ENCODE measurements around the gene EGR4.

DNA sequence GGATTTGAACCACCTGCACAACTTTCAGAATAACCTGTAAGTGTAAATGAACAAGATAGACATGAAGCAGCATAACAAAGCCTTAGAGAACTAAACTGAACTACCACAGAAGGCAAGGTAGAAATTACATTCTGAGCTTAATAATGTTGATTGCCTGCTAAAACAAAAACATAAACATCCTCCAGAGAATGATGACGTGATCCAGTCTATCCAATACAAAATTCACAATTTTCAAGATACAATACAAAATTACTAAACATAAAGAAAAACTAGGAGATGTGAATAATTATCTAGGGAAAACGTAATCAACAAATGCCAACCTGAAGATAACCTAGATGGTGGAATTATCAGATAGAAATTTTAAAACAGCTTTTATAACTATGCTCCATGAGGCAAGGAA is 40.7 kb upstream of the EGR4 start:
- TF ChIP-seq, protein P1, sequence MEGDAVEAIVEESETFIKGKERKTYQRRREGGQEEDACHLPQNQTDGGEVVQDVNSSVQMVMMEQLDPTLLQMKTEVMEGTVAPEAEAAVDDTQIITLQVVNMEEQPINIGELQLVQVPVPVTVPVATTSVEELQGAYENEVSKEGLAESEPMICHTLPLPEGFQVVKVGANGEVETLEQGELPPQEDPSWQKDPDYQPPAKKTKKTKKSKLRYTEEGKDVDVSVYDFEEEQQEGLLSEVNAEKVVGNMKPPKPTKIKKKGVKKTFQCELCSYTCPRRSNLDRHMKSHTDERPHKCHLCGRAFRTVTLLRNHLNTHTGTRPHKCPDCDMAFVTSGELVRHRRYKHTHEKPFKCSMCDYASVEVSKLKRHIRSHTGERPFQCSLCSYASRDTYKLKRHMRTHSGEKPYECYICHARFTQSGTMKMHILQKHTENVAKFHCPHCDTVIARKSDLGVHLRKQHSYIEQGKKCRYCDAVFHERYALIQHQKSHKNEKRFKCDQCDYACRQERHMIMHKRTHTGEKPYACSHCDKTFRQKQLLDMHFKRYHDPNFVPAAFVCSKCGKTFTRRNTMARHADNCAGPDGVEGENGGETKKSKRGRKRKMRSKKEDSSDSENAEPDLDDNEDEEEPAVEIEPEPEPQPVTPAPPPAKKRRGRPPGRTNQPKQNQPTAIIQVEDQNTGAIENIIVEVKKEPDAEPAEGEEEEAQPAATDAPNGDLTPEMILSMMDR (conservative IDR thresholded peaks at IDR 0.05; ENCODE audit: low read depth, low read length): no peak
- no peak for TF ChIP-seq EZH2phosphoT487 (IDR thresholded peaks at IDR 0.05; ENCODE audit: borderline replicate concordance, low read length)
- TF ChIP-seq EZH2 (IDR thresholded peaks at IDR 0.05; ENCODE audit: low read length, unreplicated experiment): no peak
